K562 (cell line): ENCODE results near the gene APOA1. TPM values are rescaled to one million over a fixed set of nuclear protein-coding genes. Genes with fewer than 3 reads are reported as not detected.

Experiments
- ATAC-seq: fragments of 200-7000 bp; cut with Tn5 transposase; 3 replicates; pipeline ENCODE4 v1.9.1; 2020; ENCODE audit warnings: moderate library complexity
- BruUV-seq: library from RNA; stranded (reverse); fragments of 400-500 nt; replicated peaks from 2 replicates; lab custom pipeline; 2021; lab: Mats Ljungman, UMichigan
- CTCF ChIA-PET: fragments of 300-600 bp; formaldehyde crosslinking; extraction: SDS; loops from one replicate; lab custom pipeline; 2021; ENCODE audit warnings: low intra/inter-chr PET ratio; lab: Yijun Ruan, JAX
- POLR2A ChIA-PET: fragments of 300-600, 350-650 bp; sonication (Branson Sonifier 250); formaldehyde crosslinking; extraction: SDS; loops from one replicate; lab custom pipeline; 2021; ENCODE audit warnings: antibody characterized with exemption, inconsistent platforms; lab: Yijun Ruan, JAX
- DNase-seq, 4 experiments: peaks; one replicate each; pipeline versions ENCODE4 v3.0.0 to v3.0.0-alpha.2; 2011 to 2018; ENCODE audit warnings: low spot score in 3 of 4, mixed read lengths in 3 of 4; ENCODE audit errors: extremely low read depth in 1 of 4
- FAIRE-seq: peaks from 2 replicates; lab custom pipeline; 2011; peaks lifted over from hg19 to GRCh38; lab: Jason Lieb, UNC
- H2AFZ ChIP-seq: 2 replicates; pipeline ENCODE4 v1.6.0; 2011; ENCODE audit warnings: low read depth, low read length, control low read depth, inconsistent platforms
- H3K27ac ChIP-seq: fragments of 200-600 bp; 3 replicates; pipeline ENCODE4 v1.8.0; 2011; ENCODE audit warnings: low read depth, mild to moderate bottlenecking, control low read depth, inconsistent platforms, low read length, moderate library complexity, mixed read lengths; ENCODE audit errors: extremely low read depth
- H3K27me3 ChIP-seq, 2 experiments: fragments of 300-600 bp in 1 of 2; 2 replicates in 1 of 2; 3 replicates in 1 of 2; pipeline versions ENCODE4 v1.6.0 to v1.8.0; 2011; ENCODE audit warnings: inconsistent platforms in 2 of 2, low read length in 2 of 2, mild to moderate bottlenecking in 1 of 2, mixed read lengths in 1 of 2, moderate library complexity in 1 of 2; ENCODE audit not compliant: control insufficient read depth in 2 of 2, insufficient read depth in 2 of 2
- H3K36me3 ChIP-seq: fragments of 300-600 bp; 3 replicates; pipeline ENCODE4 v1.8.0; 2011; ENCODE audit warnings: mild to moderate bottlenecking, low read length, inconsistent platforms; ENCODE audit not compliant: control insufficient read depth, insufficient read depth
- H3K4me1 ChIP-seq, 2 experiments: fragments of 200-600 bp in 1 of 2; replicated peaks in 1 of 2; 2 replicates in 1 of 2; 3 replicates in 1 of 2; pipeline versions ENCODE4 v1.5.1 to v1.8.0; 2011; ENCODE audit warnings: inconsistent platforms in 2 of 2, low read length in 2 of 2, mild to moderate bottlenecking in 1 of 2, mixed read lengths in 1 of 2, moderate library complexity in 1 of 2; ENCODE audit not compliant: control insufficient read depth in 2 of 2, insufficient read depth in 2 of 2
- H3K4me2 ChIP-seq: 2 replicates; pipeline ENCODE4 v1.6.1; 2011; ENCODE audit warnings: low read length, control low read depth, inconsistent platforms, mixed read lengths; ENCODE audit not compliant: insufficient read depth
- H3K4me3 ChIP-seq: fragments of 200-600 bp; sonication (generic), shearing (Covaris generic); 2 replicates; pipeline ENCODE4 v1.5.1; 2016; ENCODE audit warnings: control low read depth, inconsistent platforms
- H3K79me2 ChIP-seq: fragments of 200-600 bp; 3 replicates; pipeline ENCODE4 v1.8.0; 2011; ENCODE audit warnings: low read length, inconsistent platforms; ENCODE audit not compliant: control insufficient read depth, insufficient read depth
- H3K9ac ChIP-seq, 2 experiments: 2 replicates each; pipeline versions ENCODE4 v1.6.0 to v1.6.1; 2011; ENCODE audit warnings: low read depth in 2 of 2, low read length in 2 of 2, control low read depth in 1 of 2, inconsistent platforms in 1 of 2, mild to moderate bottlenecking in 1 of 2, mixed read lengths in 1 of 2; ENCODE audit not compliant: insufficient read depth in 1 of 2
- H3K9me1 ChIP-seq: one replicate; pipeline ENCODE4 v1.6.0; 2011; ENCODE audit warnings: inconsistent platforms, mild to moderate bottlenecking, low read length, moderate library complexity; ENCODE audit not compliant: control insufficient read depth, insufficient read depth
- H3K9me3 ChIP-seq: replicated peaks from 2 replicates; pipeline ENCODE4 v1.5.1; 2011; ENCODE audit warnings: low read depth, low read length, inconsistent platforms; ENCODE audit not compliant: control insufficient read depth, insufficient read depth
- H4K20me1 ChIP-seq: replicated peaks from 2 replicates; pipeline ENCODE4 v1.6.1; 2011; ENCODE audit warnings: low read length, inconsistent platforms, mixed read lengths; ENCODE audit not compliant: control insufficient read depth, insufficient read depth
- ATF2 ChIP-seq: sonication (generic); formaldehyde crosslinking; IDR thresholded peaks from 2 replicates; pipeline ENCODE4 v1.8.1; 2022; ENCODE audit warnings: missing genetic modification reagents
- CREM ChIP-seq: IDR thresholded peaks from 2 replicates; pipeline ENCODE4 v1.6.1; 2014; ENCODE audit warnings: antibody characterized with exemption, low read depth
- NR2C1 ChIP-seq, 2 experiments: fragments of 450-650 bp; IDR thresholded peaks; 2 replicates each; pipeline ENCODE4 v1.6.1; 2017; ENCODE audit warnings: mild to moderate bottlenecking in 2 of 2, antibody characterized with exemption in 1 of 2, inconsistent platforms in 1 of 2, missing compliant biosample characterization in 1 of 2, missing genetic modification characterization in 1 of 2
- WGBS: fragments of 100-300 bp; shearing (Covaris generic); methylation state at CpG from one replicate; pipeline ENCODE4 v1.1.6; 2016; ENCODE audit warnings: low coverage, mixed read lengths; ENCODE audit not compliant: insufficient coverage; ENCODE audit errors: missing lambda C conversion rate; 5-methylcytosine and 5-hydroxymethylcytosine counted together
- in situ Hi-C: fragments of 300-500 bp; cut with MboI; formaldehyde crosslinking; loops from 4 replicates; pipeline ENCODE4 v1.15.0; 2018; ENCODE audit warnings: inconsistent platforms, mixed read lengths
- intact Hi-C: fragments of 100-400 bp; cut with micrococcal nuclease; formaldehyde crosslinking; loops from 2 replicates; pipeline ENCODE4 v1.14.2; 2022
- polyA plus RNA-seq, 8 experiments: library from polyadenylated mRNA; depleted of rRNA in 4 of 8; stranded (reverse) in 5 of 8; unstranded in 3 of 8; fragments of >200 nt; fragmentation: Nextera tagmentation in 2 of 8; fragmentation: Illumina TruSeq in 1 of 8; extraction: Ambion mirVana in 2 of 8; extraction: Trizol in 1 of 8; gene quantifications; 2 replicates each; pipeline versions ENCODE4 v1.2.1 to v1.2.3, GENCODE V29; 2011 to 2014; ENCODE audit warnings: inconsistent platforms in 1 of 8, missing spikeins in 1 of 8
- total RNA-seq, 7 experiments: library from RNA; depleted of rRNA in 6 of 7; stranded (reverse); fragments of >200 nt in 6 of 7; fragmentation: Illumina TruSeq in 2 of 7; extraction: Trizol in 2 of 7; gene quantifications; 2 replicates each; pipeline versions ENCODE4 v1.2.1 to v1.2.3, GENCODE V29; 2011 to 2021; ENCODE audit warnings: low replicate concordance in 1 of 7

Gene APOA1
- total and polyA plus RNA-seq, 9 of the 15 experiments (the other 6 are each of a cell fraction or from before 2014, with no cell fraction given): 1.8 TPM; not detected in 8

GRCh38 chr11:116813781-116814471, 23.5 kb downstream of the APOA1 start:
- intact Hi-C loops (no loop called here), in situ Hi-C loops (no loop called here)
- 0 out of 2 replicates have a peak, but pooled peaks have one; percentile 1 for TF ChIP-seq CREM
- no peak for TF ChIP-seq ATF2 (CRISPR knock-in tag)
- TF ChIP-seq NR2C1 (IDR thresholded peaks at IDR 0.05): peak; percentile 60
- TF ChIP-seq NR2C1 (tag; IDR thresholded peaks at IDR 0.05): peak; percentile 63
- no peaks in the 10 kb centered on the region for H3K9me3 ChIP-seq
- H3K79me2 ChIP-seq: no peaks in the 10 kb centered on the region
- FAIRE-seq: no peak
- H3K36me3 ChIP-seq: no peaks in the 10 kb centered on the region
- no peak for DNase-seq
- no peak overlapping the region for H3K27ac ChIP-seq
- peaks cover 0 to under 1% of the 10 kb centered on the region in 2 experiments; a peak in 3 of 5 replicates for H3K27me3 ChIP-seq
- ATAC-seq: peak; percentile 53
- H3K4me3 ChIP-seq: no peak overlapping the region
- POLR2A ChIA-PET: interaction anchor here (0.6 to 1.2 kb wide), 3 partner anchors 9 to 81 kb away, joined by 3 to 4 read pairs (median 4); no protein-coding TSS in a partner anchor
- H3K4me2 ChIP-seq: no peak overlapping the region; the same call in 1 of the 2 replicates
- H2AFZ ChIP-seq: peak overlapping the region; percentile 59
- H3K9me1 ChIP-seq: no peaks in the 10 kb centered on the region
- peaks cover 3 to 7% of the 10 kb centered on the region in 2 experiments; a peak in 3 of 5 replicates for H3K4me1 ChIP-seq
- 26% methylated on average over 5 of the region's 5 CpGs for WGBS
- CTCF ChIA-PET: no interaction called here
- no peaks in the 10 kb centered on the region for H4K20me1 ChIP-seq
- 0 out of 4 replicates have a peak overlapping the region, but pooled peaks of 1 of the 2 experiments have one; percentile 14 for H3K9ac ChIP-seq
- no TSS peak for BruUV-seq
